IPS-18a (cell line): ENCODE data around the gene ILF2.

Experiments
- H3K27ac ChIP-seq: one replicate; pipeline ENCODE4 v1.5.1; 2013; ENCODE audit warnings: low read length
- H3K27me3 ChIP-seq: one replicate; pipeline ENCODE4 v1.6.1; 2013; ENCODE audit warnings: mild to moderate bottlenecking, low read length; ENCODE audit not compliant: control insufficient read depth, insufficient read depth
- H3K36me3 ChIP-seq: one replicate; pipeline ENCODE4 v1.6.1; 2013; ENCODE audit warnings: low read depth, low read length; ENCODE audit not compliant: control insufficient read depth
- H3K4me1 ChIP-seq: one replicate; pipeline ENCODE4 v1.6.1; 2013; ENCODE audit warnings: low read depth, low read length; ENCODE audit not compliant: control insufficient read depth
- H3K4me3 ChIP-seq: one replicate; pipeline ENCODE4 v1.5.1; 2013; ENCODE audit warnings: low read length
- H3K9ac ChIP-seq: one replicate; pipeline ENCODE4 v1.6.1; 2013; ENCODE audit warnings: mild to moderate bottlenecking, low read length, moderate library complexity
- H3K9me3 ChIP-seq: one replicate; pipeline ENCODE4 v1.6.1; 2013; ENCODE audit warnings: low read depth, low read length; ENCODE audit not compliant: control insufficient read depth

Gene ILF2

DNA sequence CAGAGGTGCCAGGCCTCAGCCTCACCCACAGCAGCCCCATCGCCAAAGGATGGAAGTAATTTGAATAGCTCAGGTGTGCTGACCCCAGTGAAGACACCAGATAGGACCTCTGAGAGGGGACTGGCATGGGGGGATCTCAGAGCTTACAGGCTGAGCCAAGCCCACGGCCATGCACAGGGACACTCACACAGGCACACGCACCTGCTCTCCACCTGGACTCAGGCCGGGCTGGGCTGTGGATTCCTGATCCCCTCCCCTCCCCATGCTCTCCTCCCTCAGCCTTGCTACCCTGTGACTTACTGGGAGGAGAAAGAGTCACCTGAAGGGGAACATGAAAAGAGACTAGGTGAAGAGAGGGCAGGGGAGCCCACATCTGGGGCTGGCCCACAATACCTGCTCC, 22.7 kb upstream of the ILF2 start:
- Histone ChIP-seq H3K27me3 (no peaks in the 10 kb centered on the region), H3K9ac (no peak overlapping the region), H3K27ac (no peak overlapping the region), H3K4me3 (no peak overlapping the region), H3K4me1 (peaks cover 19% of the 10 kb centered on the region), H3K36me3 (peaks cover 3% of the 10 kb centered on the region), H3K9me3 (no peaks in the 10 kb centered on the region)

DNA sequence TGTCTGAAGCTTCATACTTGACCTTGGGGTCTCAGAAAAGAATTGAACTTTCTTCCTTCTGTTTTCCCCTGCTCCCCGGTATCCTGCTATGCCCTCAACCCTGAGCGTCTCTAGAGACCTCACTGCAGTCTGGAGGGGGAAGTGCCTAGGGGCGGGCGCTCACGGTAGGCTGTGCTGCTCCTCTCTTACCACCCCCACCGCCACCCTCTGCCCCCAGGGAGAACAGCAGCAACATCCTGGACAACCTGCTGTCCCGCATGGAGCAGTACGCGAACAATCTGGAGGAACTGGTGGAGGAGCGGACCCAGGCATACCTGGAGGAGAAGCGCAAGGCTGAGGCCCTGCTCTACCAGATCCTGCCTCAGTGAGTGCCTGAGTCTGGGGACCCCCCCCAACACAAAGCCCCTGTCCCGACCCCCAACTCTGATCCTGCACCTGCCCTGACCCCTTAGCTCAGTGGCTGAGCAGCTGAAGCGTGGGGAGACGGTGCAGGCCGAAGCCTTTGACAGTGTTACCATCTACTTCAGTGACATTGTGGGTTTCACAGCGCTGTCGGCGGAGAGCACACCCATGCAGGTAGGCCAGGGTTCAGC, 18.0 kb upstream of the ILF2 start:
- H3K36me3 ChIP-seq: peaks cover 10% of the 10 kb centered on the region
- no peak overlapping the region for H3K4me3 ChIP-seq
- no peaks in the 10 kb centered on the region for H3K4me1 ChIP-seq
- H3K9ac ChIP-seq: no peak overlapping the region
- no peaks in the 10 kb centered on the region for H3K27me3 ChIP-seq
- no peaks in the 10 kb centered on the region for H3K9me3 ChIP-seq
- no peak overlapping the region for H3K27ac ChIP-seq

DNA sequence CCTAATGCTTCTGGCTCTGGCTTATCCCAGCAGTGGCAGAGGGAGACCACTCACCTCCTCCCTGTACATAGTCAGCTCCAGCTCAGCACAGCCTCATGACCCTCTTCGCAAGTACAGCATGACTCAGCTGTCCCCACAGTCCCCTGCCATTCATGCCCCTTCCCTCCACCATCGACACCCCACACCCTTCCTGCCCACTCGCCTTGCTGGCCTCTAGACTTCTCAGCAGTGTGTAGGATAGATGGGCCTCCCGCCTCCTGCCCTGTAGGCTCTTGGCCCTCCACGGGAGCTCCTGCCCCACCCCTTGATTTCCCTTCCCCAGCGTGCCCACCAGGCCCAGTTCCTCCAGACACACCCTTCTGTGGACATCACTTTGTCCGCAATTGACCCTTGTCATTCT, 17.5 kb upstream of the ILF2 start:
- no peaks in the 10 kb centered on the region for H3K4me1 ChIP-seq
- H3K9me3 ChIP-seq: no peaks in the 10 kb centered on the region
- H3K27ac ChIP-seq: no peak overlapping the region
- peaks cover 10% of the 10 kb centered on the region for H3K36me3 ChIP-seq
- H3K27me3 ChIP-seq: no peaks in the 10 kb centered on the region
- H3K9ac ChIP-seq: no peak overlapping the region
- H3K4me3 ChIP-seq: no peak overlapping the region

DNA sequence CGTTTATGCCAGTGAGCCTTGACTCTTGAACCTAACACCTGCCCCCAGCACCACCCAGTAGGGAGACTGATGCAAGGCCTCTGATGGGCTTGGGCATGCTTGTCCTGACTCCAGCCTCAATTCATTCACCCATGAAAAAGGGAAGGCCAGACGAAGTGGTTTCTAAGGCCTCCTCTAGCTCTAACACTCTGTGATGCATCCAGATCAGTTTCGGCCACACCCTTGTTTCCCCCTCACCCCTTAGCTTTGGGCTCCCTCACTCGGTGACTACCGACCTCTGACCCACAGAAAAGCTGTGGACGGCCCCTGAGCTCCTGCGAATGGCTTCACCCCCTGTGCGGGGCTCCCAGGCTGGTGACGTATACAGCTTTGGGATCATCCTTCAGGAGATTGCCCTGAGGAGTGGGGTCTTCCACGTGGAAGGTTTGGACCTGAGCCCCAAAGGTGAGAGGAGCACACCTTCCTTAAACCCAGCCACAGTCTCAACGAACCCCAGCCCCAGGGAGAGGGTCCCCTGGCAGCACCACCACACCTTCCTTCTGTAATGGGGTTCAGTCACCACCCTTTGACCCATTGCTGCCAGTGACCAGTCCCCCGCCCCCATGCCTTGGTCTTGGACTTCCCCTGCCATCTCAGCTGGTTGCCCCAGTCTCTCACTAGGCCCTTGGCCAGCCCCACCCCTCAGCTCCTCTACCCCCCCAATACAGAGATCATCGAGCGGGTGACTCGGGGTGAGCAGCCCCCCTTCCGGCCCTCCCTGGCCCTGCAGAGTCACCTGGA, 16.7 kb upstream of the ILF2 start:
- Histone ChIP-seq H3K27me3 (no peaks in the 10 kb centered on the region), H3K9me3 (no peaks in the 10 kb centered on the region), H3K27ac (no peak overlapping the region), H3K4me3 (no peak overlapping the region), H3K4me1 (no peaks in the 10 kb centered on the region), H3K36me3 (peaks cover 10% of the 10 kb centered on the region), H3K9ac (no peak overlapping the region)

DNA sequence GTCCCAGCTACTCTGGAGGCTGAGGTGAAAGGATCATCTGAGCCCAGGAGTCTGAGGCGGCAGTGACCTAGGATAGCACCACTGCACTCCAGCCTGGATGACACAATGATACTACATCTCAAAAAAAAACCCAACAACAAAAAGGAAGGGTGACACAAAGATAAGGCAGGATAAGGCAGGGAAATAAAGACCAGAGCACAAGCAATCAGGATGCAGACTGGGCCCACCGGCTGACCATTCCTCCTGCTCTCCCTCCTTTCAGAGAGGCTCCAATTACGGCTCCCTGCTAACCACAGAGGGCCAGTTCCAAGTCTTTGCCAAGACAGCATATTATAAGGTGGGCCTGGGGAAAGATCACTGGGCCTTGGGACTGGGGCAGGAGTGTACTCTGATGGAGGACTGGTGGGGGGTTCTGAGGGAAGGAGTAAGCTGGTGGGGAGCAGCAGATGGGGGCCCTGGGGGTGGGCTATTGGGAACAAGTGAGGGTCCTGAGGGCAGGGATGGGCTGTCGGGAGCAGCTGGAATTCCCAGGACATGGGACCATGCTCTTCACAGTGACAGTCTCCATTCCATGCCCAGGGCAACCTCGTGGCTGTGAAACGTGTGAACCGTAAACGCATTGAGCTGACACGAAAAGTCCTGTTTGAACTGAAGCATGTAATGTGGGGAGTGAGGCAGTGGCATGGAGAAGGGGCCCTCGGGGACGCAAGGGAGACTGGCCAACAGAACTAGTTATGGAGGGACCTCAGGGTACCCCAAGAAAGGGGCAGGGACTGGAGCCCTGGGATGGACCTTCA, 14.9 kb upstream of the ILF2 start:
- no peak overlapping the region for H3K9ac ChIP-seq
- no peak overlapping the region for H3K27ac ChIP-seq
- peaks cover 3% of the 10 kb centered on the region for H3K27me3 ChIP-seq
- H3K36me3 ChIP-seq: peaks cover 8% of the 10 kb centered on the region
- H3K4me3 ChIP-seq: no peak overlapping the region
- H3K9me3 ChIP-seq: no peaks in the 10 kb centered on the region
- no peaks in the 10 kb centered on the region for H3K4me1 ChIP-seq

DNA sequence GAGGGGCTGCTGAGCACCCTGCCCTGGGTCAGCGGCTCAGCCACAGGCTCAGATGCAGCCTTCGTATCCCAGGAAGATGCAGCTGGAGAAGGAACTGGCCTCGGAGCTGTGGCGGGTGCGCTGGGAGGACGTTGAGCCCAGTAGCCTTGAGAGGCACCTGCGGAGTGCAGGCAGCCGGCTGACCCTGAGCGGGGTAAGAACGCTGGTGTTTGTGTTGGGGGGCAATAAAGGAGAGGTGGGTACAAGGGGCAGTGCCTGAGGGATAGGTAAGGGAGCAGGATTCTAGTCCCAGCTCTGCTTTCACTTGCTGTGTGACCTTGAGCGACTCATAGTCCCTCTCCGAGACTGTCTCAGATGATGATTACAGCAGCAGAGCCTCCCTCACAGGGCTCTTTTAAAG, 14.1 kb upstream of the ILF2 start:
- Histone ChIP-seq H3K36me3 (peaks cover 8% of the 10 kb centered on the region), H3K9me3 (no peaks in the 10 kb centered on the region), H3K27ac (no peak overlapping the region), H3K4me3 (no peak overlapping the region), H3K9ac (no peak overlapping the region), H3K4me1 (peaks cover 3% of the 10 kb centered on the region), H3K27me3 (peaks cover 11% of the 10 kb centered on the region)

DNA sequence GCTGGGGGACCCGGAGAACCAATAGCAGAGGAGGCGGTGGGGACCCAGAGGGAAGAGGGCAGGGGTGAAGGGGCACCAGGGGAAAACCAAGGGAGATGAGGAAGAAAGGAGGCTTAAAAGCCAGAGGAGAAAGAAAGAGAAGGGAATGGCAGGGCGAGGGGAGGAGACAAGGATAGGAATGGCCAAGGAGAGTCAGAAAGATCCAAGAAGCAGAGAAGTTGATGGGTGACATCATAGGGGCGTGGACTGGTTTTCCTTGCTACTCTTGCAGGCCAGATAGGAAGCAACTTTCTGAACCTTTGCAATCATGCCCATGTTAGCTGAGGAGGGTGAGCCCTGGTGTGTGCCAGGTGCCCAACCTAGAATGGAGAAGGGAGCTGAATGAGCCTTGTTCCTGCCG, 13.1 kb upstream of the ILF2 start:
- H3K4me1 ChIP-seq: peaks cover 3% of the 10 kb centered on the region
- H3K9me3 ChIP-seq: no peaks in the 10 kb centered on the region
- H3K27ac ChIP-seq: no peak overlapping the region
- no peak overlapping the region for H3K9ac ChIP-seq
- peaks cover 22% of the 10 kb centered on the region for H3K27me3 ChIP-seq
- H3K36me3 ChIP-seq: peaks cover 8% of the 10 kb centered on the region
- no peak overlapping the region for H3K4me3 ChIP-seq

DNA sequence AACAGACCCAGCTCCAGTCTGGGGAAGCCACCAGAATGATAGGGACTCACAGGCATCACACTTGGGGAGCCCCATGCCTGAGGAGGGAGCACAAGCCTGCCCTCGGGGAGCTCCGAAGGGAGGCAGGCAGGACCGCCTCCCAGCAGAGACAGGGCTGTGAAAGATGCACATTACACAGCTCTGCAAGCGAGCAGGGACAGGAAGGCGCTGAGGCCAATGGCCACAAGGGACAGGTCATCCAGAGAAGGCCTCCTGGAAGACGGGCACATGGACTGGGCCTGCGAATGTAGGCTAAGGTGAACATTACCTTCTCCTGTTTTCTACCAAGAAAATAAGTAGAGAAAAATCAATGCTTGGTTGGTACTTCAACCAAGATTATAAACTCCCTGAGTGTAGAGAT, 11.9 kb upstream of the ILF2 start:
- H3K4me3 ChIP-seq: no peak overlapping the region
- H3K9ac ChIP-seq: no peak overlapping the region
- peaks cover 3% of the 10 kb centered on the region for H3K4me1 ChIP-seq
- H3K36me3 ChIP-seq: peaks cover 8% of the 10 kb centered on the region
- no peak overlapping the region for H3K27ac ChIP-seq
- peaks cover 33% of the 10 kb centered on the region for H3K27me3 ChIP-seq
- no peaks in the 10 kb centered on the region for H3K9me3 ChIP-seq

DNA sequence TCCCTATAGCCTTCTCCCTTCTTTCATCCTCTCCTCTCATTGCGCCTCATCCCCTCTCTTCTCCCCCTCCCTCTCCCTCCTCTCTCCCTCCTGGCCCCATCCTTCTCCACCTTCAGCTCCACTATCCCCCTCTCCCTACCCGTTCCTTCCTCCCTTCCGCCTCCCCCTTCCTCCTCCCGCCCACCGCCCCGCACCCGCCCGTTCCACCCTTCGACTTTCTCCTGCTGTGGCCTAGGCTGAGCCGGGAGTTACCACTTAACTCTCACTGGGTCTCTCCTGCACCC, 9.3 kb upstream of the ILF2 start:
- Histone ChIP-seq H3K9ac (peak overlapping the region; percentile 46), H3K9me3 (no peaks in the 10 kb centered on the region), H3K27me3 (peaks cover 33% of the 10 kb centered on the region), H3K4me1 (peaks cover 3% of the 10 kb centered on the region), H3K27ac (no peak overlapping the region), H3K4me3 (peak overlapping the region; percentile 81), H3K36me3 (no peaks in the 10 kb centered on the region)

DNA sequence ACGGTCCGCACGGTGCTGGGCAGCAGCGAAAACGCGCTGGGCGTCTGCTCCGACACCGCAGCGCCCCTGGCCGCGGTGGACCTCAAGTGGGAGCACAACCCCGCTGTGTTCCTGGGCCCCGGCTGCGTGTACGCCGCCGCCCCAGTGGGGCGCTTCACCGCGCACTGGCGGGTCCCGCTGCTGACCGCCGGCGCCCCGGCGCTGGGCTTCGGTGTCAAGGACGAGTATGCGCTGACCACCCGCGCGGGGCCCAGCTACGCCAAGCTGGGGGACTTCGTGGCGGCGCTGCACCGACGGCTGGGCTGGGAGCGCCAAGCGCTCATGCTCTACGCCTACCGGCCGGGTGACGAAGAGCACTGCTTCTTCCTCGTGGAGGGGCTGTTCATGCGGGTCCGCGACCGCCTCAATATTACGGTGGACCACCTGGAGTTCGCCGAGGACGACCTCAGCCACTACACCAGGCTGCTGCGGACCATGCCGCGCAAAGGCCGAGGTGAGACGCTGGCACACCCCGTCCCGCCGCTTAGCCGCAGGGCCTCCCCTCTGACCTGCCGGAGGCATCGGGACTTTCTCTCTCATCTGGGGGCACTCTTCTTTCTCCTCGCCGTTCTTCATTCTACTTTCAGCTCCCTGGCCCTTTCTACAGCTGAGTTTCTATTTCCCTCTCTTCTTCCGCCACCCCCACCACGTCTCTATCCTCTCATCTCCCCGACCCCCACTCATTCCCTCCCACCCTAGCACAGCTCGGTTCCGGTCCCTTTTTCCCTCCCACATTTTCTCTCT, 8.7 kb upstream of the ILF2 start:
- Histone ChIP-seq H3K36me3 (no peaks in the 10 kb centered on the region), H3K4me1 (peaks cover 3% of the 10 kb centered on the region), H3K4me3 (peak overlapping the region; percentile 81), H3K27me3 (peaks cover 33% of the 10 kb centered on the region), H3K9ac (peak overlapping the region; percentile 46), H3K9me3 (no peaks in the 10 kb centered on the region), H3K27ac (no peak overlapping the region)

DNA sequence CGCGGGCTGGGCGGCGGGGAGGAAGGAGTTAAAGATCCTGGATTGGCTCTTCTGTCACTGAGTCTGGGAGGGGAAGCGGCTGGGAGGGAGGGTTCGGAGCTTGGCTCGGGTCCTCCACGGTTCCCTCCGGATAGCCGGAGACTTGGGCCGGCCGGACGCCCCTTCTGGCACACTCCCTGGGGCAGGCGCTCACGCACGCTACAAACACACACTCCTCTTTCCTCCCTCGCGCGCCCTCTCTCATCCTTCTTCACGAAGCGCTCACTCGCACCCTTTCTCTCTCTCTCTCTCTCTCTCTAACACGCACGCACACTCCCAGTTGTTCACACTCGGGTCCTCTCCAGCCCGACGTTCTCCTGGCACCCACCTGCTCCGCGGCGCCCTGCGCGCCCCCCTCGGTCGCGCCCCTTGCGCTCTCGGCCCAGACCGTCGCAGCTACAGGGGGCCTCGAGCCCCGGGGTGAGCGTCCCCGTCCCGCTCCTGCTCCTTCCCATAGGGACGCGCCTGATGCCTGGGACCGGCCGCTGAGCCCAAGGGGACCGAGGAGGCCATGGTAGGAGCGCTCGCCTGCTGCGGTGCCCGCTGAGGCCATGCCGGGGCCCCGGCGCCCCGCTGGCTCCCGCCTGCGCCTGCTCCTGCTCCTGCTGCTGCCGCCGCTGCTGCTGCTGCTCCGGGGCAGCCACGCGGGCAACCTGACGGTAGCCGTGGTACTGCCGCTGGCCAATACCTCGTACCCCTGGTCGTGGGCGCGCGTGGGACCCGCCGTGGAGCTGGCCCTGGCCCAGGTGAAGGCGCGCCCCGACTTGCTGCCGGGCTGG, 7.9 kb upstream of the ILF2 start, which contains the start of gene NPR1:
TSS of gene NPR1 (plus strand) at position 170 of the 818 bp plus-strand sequence. CDS start at position 591, 421 bp downstream.
- H3K4me1 ChIP-seq: peaks cover 3% of the 10 kb centered on the region
- H3K27me3 ChIP-seq: peaks cover 33% of the 10 kb centered on the region
- H3K9me3 ChIP-seq: no peaks in the 10 kb centered on the region
- H3K9ac ChIP-seq: peak within 1 kb of the TSS; percentile 46
- no peak within 1 kb of the TSS for H3K27ac ChIP-seq
- H3K4me3 ChIP-seq: peak within 1 kb of the TSS; percentile 81
- no peaks in the 10 kb centered on the region for H3K36me3 ChIP-seq
